Activated naive CD8-positive, alpha-beta T cell (primary cell): ENCODE results near the gene RP9.
"Not testable (repeated sequence)": the region's sequence is repeated elsewhere in the genome, so short reads cannot be mapped to it uniquely, and the experiment has no call there.

Experiments
- H3K27ac Mint-ChIP-seq: one replicate; pipeline ENCODE4 v1.8.0; 2021; ENCODE audit warnings: mixed read lengths
- H3K27me3 Mint-ChIP-seq: one replicate; pipeline ENCODE4 v1.8.0; 2021; ENCODE audit warnings: mixed read lengths
- H3K36me3 Mint-ChIP-seq: one replicate; pipeline ENCODE4 v1.8.0; 2021; ENCODE audit warnings: mixed read lengths
- H3K4me1 Mint-ChIP-seq: one replicate; pipeline ENCODE4 v1.8.0; 2021; ENCODE audit warnings: low read depth, mixed read lengths
- H3K4me3 Mint-ChIP-seq: one replicate; pipeline ENCODE4 v1.8.0; 2021; ENCODE audit warnings: mild to moderate bottlenecking, mixed read lengths
- H3K9me3 Mint-ChIP-seq: one replicate; pipeline ENCODE4 v1.8.0; 2021; ENCODE audit warnings: low read depth, mixed read lengths

Gene RP9

DNA sequence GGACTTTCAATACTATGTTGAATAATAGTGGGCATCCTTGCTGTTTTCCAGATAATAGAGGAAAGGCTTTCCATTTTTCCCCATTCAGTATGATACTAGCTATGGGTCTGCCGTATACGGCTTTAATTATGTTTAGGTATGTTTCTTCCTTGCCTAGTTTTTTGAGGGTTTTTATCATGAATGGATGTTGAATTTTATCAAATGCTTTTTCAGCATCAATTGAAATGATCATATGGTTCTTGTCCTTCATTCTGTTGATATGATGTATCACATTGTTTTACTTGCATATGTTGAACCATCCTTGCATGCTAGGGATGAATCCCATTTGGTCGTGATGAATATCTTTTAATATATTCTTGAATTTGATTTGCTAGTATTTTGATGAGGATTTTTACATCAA, 9.2 kb upstream of the RP9 start:
- H3K9me3 Mint-ChIP-seq = peaks cover 10% of the 10 kb centered on the region
- peaks cover 5% of the 10 kb centered on the region for H3K36me3 Mint-ChIP-seq
- H3K4me3 Mint-ChIP-seq = no peak overlapping the region
- peaks cover 11% of the 10 kb centered on the region for H3K27me3 Mint-ChIP-seq
- no peak overlapping the region for H3K27ac Mint-ChIP-seq
- H3K4me1 Mint-ChIP-seq = no peaks in the 10 kb centered on the region

DNA sequence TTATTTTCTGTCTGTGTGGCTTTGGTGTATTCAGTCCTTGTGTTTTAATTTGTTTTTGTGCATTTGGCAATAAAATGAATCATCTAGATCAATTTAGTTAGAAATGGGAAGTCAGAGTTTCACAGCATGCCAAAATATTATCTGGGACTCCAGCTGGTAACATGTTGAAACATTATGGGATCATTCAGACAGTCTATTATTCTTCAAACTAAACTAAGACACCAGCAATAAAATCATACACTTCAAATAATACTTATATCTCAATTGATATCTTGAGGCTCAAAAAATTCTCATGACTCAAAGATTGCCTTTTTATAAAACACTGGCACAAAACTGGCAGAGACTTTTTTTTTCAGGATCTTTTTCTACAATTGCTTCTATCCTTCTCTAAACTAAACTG, 5.8 kb upstream of the RP9 start:
- Mint-ChIP-seq H3K4me1 (peaks cover 4% of the 10 kb centered on the region), H3K27me3 (peaks cover 9% of the 10 kb centered on the region), H3K4me3 (no peak overlapping the region), H3K36me3 (peaks cover 5% of the 10 kb centered on the region), H3K9me3 (peaks cover 10% of the 10 kb centered on the region), H3K27ac (no peak overlapping the region)

DNA sequence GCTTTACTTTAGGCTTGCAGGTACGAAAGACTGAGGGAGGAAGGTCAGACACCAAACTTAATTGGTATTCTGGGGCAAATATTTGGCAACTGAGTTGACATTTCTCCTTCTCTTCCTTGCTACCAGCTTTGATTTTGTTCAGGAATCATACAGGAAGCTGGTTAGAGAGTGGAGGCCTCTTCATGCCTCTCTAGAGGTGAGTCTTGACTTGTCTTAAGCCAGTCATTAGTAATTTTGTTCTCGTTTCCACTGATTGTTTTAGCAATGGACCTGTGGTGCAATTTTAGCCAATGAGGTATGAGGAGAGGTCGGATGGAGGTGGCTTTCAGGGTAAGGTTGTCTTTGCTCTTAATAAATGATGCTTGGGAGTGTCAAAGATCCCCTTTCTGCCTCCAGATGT, 2.4 kb upstream of the RP9 start:
- no peak overlapping the region for H3K27ac Mint-ChIP-seq
- no peak overlapping the region for H3K4me3 Mint-ChIP-seq
- H3K27me3 Mint-ChIP-seq = peaks cover 3% of the 10 kb centered on the region
- no peaks in the 10 kb centered on the region for H3K36me3 Mint-ChIP-seq
- peaks cover 26% of the 10 kb centered on the region for H3K4me1 Mint-ChIP-seq
- no peaks in the 10 kb centered on the region for H3K9me3 Mint-ChIP-seq

DNA sequence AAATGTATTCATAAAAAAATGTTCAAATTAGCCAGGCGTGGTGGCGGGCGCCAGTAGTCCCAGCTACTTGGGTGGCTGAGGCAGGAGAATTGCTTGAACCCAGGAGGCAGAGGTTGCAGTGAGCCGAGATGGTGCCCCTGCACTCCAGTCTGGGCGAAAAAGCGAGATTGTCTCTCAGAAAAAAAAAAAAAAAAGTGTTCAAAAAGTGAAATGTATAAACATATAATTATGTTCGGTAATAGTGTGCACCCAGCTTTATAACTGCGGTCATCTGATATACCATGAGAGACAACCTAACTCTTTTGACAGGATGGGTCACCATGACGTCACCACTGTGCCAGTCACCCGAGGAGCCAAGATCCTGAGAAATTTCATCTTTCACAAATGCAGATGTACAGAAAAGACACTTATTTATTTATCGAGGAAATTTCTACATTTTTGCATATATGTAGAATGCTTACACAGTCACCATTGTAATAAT, 594 bp upstream of the RP9 start:
- H3K4me3 Mint-ChIP-seq = peak overlapping the region; percentile 73
- no peaks in the 10 kb centered on the region for H3K9me3 Mint-ChIP-seq
- H3K4me1 Mint-ChIP-seq = peaks cover 40% of the 10 kb centered on the region
- H3K27me3 Mint-ChIP-seq = no peaks in the 10 kb centered on the region
- no peak overlapping the region for H3K27ac Mint-ChIP-seq
- no peaks in the 10 kb centered on the region for H3K36me3 Mint-ChIP-seq

DNA sequence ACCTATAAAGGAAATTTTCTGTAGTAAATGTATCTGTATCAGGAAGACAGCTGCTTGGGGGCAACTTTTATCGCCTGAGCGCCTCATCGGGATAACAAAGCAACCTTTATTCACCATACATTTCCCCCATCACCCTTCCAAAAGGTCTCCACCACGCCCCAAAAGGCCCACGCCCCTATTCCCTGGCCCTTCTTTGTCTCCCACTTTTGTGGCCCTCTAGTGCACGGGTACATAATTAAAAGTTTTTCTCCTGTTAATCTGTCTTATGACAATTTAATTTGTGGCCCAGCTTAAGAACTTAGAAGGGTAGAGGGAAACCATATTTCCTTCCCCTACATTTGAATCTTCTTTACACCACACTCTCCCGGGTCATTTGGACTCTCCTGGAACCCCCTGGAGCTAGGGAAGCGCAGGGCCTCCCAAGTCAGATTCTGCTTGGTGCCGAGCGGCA, 625 bp downstream of the RP9 start:
- no peaks in the 10 kb centered on the region for H3K27me3 Mint-ChIP-seq
- H3K4me1 Mint-ChIP-seq = peaks cover 47% of the 10 kb centered on the region
- H3K9me3 Mint-ChIP-seq = no peaks in the 10 kb centered on the region
- H3K36me3 Mint-ChIP-seq = no peaks in the 10 kb centered on the region
- H3K27ac Mint-ChIP-seq = peak overlapping the region; percentile 68
- peak overlapping the region; percentile 96 for H3K4me3 Mint-ChIP-seq

DNA sequence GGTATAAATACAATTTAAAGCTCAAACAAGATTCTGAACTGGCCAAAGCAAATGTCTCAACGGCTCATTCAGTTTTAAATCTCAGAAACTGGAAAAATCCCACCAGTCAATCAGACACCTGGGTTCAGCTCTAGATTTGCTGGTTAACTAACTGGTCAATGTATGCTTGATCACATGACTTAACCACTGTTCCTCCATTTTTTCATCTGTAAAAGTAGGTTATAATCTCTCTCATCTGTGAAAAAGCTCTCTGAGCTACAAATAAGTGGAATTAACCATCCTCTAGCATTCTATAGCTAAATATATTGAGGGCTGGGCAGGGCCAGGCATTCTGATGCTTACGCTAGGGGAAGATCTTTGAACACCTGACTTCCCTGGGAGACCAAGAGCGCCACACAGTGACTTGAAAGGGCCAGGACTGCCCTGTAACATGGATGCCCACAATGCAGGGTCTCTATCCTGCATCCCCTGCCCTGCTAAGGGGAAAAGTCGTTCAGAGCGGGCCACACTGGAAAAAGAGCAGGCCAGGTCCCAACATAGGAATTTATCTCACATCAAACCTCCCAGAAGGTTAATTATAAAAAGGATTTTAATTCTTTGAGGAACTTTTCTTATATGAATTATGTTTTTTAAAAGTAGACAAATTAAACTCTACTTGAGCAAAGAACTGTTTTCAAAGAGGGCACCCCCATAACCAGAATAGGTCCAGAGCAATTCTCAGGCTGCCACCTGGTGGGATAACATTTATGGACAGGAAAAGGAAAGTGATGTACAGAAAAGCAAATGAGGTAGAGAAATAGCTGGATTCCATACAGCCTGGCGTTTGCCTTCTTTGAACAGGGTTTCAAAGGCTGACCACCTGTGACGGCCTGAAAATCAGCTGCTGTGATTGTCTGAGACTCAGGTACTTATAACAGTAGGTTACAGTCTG, 1.8 kb downstream of the RP9 start:
- Mint-ChIP-seq H3K27ac (no peak overlapping the region), H3K4me1 (peaks cover 52% of the 10 kb centered on the region), H3K36me3 (no peaks in the 10 kb centered on the region), H3K4me3 (peak overlapping the region; percentile 96), H3K9me3 (no peaks in the 10 kb centered on the region), H3K27me3 (no peaks in the 10 kb centered on the region)

DNA sequence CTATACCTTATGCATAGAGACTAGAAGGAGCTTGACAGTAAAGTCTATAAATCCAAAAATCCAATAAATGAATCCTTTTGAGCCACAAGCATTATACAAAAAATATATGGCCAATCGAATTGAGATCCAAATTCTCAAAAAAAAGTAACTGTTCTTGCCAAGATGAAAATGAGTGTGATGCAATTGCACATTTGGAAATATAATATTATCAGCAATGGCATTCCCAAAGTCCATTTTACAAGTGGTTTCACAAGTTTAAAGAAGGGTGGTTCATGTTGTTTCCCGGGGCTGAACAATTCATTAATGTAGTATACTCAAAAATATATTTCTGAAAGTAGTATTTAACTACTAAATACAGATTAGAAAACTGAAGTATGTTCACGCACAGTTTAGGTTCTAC, 7.3 kb downstream of the RP9 start:
- H3K36me3 Mint-ChIP-seq = peaks cover 6% of the 10 kb centered on the region
- no peak overlapping the region for H3K4me3 Mint-ChIP-seq
- no peaks in the 10 kb centered on the region for H3K9me3 Mint-ChIP-seq
- H3K27ac Mint-ChIP-seq = peak overlapping the region; percentile 34
- H3K4me1 Mint-ChIP-seq = peaks cover 33% of the 10 kb centered on the region
- no peaks in the 10 kb centered on the region for H3K27me3 Mint-ChIP-seq

DNA sequence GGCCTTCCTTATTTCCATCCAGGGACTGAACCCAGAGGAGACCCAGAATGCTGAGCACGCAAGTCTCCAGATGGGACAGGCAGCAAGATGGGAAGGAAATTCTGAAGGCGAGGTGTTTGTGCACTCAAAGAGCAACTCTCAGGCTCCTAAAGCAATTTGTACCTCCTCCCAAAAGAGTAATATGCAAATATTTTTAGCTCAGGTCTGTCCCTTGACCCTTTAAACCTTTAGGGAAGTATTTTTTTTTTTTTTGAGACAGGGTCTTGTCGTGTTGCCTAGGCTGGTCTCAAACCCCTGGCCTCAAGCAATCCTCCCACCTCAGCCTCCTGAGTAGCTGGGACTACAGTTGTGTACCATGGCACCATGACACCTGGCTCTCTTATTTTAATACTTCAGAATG, 8.4 kb downstream of the RP9 start:
- Mint-ChIP-seq H3K9me3 (no peaks in the 10 kb centered on the region), H3K4me3 (no peak overlapping the region), H3K27me3 (no peaks in the 10 kb centered on the region), H3K4me1 (peaks cover 23% of the 10 kb centered on the region), H3K36me3 (peaks cover 6% of the 10 kb centered on the region), H3K27ac (no peak overlapping the region)

DNA sequence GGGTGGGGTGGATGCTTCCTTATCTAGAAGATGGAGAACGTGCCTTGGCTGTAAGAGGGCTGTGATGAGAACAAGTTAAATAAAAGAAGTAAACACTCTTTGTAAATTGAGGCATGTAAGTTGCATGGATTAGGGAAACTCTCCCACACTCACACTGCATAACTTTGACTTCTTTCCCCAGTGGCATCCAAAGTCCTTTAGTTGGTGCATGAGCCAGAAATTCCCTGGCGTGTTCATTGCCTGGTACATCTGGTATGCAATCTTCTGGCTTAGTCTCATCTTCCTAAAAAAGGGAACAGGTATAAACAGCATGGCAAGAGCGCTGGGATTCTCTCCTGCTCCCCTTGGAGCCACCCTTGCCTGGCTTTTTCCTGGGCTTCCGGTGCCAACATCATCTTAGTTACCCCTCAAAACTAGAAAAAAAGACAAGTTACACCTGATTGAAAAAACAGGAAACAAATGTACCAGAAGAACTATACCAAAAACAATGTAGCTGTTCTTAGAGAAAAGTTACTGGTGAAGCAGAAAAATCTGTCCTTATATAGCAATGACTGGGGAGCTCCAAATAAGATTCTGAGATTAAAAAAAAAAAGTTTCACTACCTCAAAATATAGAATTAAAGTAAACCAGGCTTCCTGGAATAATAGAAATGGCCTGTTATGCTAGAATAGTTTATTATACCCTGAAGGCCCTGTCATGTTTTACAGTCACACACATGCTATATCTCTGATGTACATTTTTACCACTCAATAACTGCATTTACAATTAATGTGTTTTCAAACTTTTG, 9.9 kb downstream of the RP9 start:
- H3K4me1 Mint-ChIP-seq = peaks cover 15% of the 10 kb centered on the region
- H3K27ac Mint-ChIP-seq = no peak overlapping the region
- no peaks in the 10 kb centered on the region for H3K9me3 Mint-ChIP-seq
- H3K4me3 Mint-ChIP-seq = no peak overlapping the region
- no peaks in the 10 kb centered on the region for H3K27me3 Mint-ChIP-seq
- peaks cover 6% of the 10 kb centered on the region for H3K36me3 Mint-ChIP-seq

DNA sequence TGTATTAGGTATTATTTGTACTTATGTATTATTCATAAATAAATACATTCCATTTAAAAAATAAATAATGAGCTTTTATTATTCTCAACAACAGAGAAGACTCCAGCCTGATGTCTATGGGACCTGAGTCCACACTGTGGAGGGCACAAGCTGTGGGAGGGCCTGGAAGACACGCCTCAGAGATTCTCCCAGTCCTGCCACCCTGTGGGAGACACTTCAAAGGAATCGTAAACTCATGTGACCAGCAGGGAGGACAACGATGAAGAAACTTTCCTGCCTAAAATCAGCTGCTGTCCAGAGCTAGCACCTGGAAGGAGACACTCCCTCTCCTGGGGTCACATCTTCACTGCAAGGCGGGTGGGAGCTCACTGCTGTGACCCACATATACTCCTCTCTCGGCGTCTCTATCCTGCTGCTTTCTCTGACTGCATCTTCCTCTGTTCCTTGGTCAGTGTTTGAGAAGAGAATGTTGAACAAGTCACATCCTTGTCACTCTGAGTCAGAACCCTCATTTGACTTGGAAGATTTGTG, 14.4 kb downstream of the RP9 start:
- not testable (repeated sequence) for H3K27me3 Mint-ChIP-seq, H3K4me3 Mint-ChIP-seq

DNA sequence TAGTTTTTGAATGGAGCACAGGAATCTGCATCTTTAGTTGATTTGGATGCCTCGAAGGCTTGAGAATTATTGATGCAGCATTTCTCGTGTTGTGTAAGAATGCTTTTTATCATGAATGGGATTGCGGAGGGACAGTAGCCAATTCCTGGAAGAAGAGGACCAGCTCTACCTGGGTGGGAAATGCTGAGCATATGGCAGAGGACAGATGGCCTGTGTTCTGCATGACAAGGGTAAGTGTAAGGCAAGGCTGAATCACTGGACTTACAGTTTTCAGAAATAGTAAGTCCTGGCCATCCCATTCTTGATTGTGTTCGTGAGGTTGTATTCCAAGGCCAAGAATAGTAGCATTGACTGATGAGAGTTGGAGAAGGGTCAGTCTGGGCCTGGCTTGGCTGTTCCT, 15.9 kb downstream of the RP9 start:
- peaks cover 5% of the 10 kb centered on the region for H3K36me3 Mint-ChIP-seq
- no peaks in the 10 kb centered on the region for H3K9me3 Mint-ChIP-seq
- no peak overlapping the region for H3K27ac Mint-ChIP-seq
- H3K4me3 Mint-ChIP-seq = no peak overlapping the region
- H3K27me3 Mint-ChIP-seq = no peaks in the 10 kb centered on the region
- no peaks in the 10 kb centered on the region for H3K4me1 Mint-ChIP-seq

More for the DNA sequence above, 14.4 kb downstream of the RP9 start:
- H3K4me1 Mint-ChIP-seq, H3K27ac Mint-ChIP-seq, H3K9me3 Mint-ChIP-seq, H3K36me3 Mint-ChIP-seq: not testable (repeated sequence)

DNA sequence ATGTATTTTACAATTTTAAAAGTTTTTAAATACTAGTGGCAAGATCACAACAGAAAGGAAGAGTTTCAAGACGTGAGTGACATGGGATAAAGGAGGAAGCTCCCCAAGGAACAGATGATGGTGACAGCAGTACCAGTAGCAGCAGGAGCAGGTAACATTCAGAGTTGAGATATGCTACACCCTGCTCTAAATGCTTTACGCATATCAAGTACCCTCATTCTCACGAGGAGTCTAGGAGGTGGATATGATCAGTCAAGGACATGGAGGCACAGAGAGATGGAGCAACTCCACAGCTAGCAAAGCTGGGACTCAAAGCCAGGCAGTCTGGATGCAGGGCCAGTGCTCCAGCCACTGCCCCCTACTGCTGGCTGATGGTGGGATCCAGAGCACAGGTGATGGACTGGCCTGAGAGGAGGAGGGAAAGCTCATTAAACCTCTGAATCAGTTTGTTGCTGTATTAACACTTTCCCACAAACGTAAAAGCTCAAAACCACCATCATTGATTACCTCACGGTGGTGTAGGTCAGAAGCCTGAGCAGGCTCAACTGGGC, 17.5 kb downstream of the RP9 start:
- Mint-ChIP-seq H3K27me3 (no peaks in the 10 kb centered on the region), H3K4me3 (no peak overlapping the region), H3K9me3 (no peaks in the 10 kb centered on the region), H3K36me3 (peaks cover 3% of the 10 kb centered on the region), H3K27ac (no peak overlapping the region), H3K4me1 (no peaks in the 10 kb centered on the region)

DNA sequence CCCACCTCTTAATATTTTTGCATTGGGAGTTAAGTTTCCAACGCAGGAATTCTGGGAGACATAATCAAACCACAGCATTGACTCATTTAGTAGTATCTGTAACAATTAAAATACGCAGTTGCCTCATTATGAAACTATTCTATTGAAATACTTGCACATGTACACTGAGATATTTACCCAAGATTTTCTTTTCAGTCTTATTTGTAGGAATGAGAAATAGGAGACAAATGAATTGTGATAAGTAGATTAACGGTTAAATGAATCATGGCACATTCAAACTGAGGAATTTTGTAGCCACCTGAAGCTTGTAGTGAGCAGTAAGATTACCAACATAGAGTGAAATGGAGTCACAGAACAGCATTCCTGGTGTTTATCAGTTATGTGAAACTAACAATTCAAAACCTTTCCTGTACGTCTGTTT, 18.1 kb downstream of the RP9 start:
- H3K27me3 Mint-ChIP-seq = no peaks in the 10 kb centered on the region
- no peak overlapping the region for H3K4me3 Mint-ChIP-seq
- peaks cover 3% of the 10 kb centered on the region for H3K36me3 Mint-ChIP-seq
- no peaks in the 10 kb centered on the region for H3K4me1 Mint-ChIP-seq
- H3K9me3 Mint-ChIP-seq = no peaks in the 10 kb centered on the region
- H3K27ac Mint-ChIP-seq = no peak overlapping the region

DNA sequence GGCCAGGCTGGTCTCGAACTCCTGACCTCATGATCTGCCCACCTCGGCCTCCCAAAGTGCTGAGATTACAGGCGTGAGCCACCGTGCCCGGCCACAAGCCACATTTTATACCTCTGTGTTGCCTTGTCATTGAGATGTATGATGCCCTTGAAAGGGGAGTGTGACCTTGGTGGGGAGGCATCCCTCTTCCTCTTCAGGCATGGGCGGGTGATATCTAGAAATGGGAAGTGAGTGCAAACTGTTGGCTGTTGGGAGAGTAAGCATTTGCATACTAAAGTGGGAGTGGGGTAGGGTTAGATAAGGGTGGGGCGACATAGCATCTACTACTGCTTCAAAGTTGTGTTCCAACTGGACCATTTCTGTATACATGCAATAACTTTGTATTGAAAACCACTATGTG, 20.1 kb downstream of the RP9 start:
- peaks cover 3% of the 10 kb centered on the region for H3K36me3 Mint-ChIP-seq
- H3K4me3 Mint-ChIP-seq = no peak overlapping the region
- no peaks in the 10 kb centered on the region for H3K9me3 Mint-ChIP-seq
- no peak overlapping the region for H3K27ac Mint-ChIP-seq
- H3K27me3 Mint-ChIP-seq = no peaks in the 10 kb centered on the region
- no peaks in the 10 kb centered on the region for H3K4me1 Mint-ChIP-seq

DNA sequence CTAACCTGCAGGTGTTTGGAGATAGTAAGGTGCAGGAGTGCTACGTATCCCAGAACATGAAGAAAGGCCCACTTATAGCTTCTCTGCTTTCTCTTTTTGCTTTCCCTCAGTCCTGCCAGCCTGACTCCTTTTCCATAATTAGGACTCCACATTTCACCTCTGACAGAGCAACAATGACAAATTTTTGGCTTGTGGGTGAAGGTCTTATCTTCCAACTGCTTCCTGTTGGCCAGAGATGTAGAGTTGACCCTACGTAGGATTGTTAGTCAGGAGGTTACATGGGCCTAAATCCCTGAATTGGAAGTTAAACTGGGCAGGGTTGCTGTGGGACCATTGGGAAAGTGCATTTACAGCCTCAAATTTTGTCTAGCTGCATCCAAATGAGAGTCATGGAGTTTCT, 21.3 kb downstream of the RP9 start:
- Mint-ChIP-seq H3K27me3 (no peaks in the 10 kb centered on the region), H3K27ac (no peak overlapping the region), H3K36me3 (peaks cover 3% of the 10 kb centered on the region), H3K9me3 (no peaks in the 10 kb centered on the region), H3K4me3 (no peak overlapping the region), H3K4me1 (no peaks in the 10 kb centered on the region)
